ENCODE results near the gene PXDN.

DNA sequence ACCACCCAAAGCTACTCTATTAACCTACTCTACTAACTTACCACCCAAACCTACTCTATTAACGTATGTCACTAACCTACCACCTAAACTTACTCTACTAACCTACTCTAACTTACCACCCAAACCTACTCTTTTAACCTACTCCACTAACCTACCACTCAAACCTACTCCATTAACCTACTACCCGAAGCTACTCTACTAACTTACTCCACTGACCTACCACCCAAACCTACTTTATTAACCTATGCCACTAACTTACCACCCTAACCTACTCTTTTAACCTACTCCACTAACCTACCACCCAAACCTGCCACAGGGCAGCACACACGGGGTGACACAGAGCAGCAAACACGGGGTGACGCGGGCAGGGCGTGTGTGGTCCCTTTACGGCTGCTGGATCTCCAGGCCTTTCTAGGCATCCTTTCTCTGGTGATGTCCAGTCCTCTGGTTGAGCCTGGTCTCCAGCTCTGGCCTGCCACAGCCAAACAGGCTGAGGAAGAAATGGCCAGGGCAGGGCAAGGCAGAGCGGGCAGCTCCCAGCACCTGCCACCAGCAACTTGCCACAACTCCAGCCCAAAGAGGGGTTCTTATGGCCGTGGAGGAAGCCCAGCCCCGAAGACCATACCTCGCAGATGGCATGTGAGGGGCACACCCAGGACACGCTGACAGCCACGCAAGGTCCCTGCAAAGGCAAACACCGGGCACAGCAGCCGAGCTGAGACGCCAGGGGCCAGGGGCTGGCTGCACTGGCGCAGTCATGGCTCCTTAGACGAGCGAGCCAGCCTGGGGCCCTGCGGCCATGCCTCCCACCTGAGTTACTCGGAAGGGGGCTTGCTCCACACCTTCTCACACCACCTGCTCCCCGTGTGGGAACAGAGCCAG lies 25.7 kb downstream of the PXDN start:
- TF ChIP-seq POLR2AphosphoS5 (IDR thresholded peaks at IDR 0.05) (no peak), EP300 (IDR thresholded peaks at IDR 0.05; ENCODE audit: low read depth) (no peak)
- TF ChIP-seq, protein P1, sequence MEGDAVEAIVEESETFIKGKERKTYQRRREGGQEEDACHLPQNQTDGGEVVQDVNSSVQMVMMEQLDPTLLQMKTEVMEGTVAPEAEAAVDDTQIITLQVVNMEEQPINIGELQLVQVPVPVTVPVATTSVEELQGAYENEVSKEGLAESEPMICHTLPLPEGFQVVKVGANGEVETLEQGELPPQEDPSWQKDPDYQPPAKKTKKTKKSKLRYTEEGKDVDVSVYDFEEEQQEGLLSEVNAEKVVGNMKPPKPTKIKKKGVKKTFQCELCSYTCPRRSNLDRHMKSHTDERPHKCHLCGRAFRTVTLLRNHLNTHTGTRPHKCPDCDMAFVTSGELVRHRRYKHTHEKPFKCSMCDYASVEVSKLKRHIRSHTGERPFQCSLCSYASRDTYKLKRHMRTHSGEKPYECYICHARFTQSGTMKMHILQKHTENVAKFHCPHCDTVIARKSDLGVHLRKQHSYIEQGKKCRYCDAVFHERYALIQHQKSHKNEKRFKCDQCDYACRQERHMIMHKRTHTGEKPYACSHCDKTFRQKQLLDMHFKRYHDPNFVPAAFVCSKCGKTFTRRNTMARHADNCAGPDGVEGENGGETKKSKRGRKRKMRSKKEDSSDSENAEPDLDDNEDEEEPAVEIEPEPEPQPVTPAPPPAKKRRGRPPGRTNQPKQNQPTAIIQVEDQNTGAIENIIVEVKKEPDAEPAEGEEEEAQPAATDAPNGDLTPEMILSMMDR (IDR thresholded peaks at IDR 0.05) = no peak
